HK-2 (cell line): Measurements from ENCODE around the gene CDK9.
A peak's percentile ranks its signal among the peaks of the same experiment; 100 is the strongest.

Experiments used
- DNase-seq: peaks from one replicate; pipeline ENCODE4 v3.0.0-alpha.2; 2018; ENCODE audit not compliant: unreplicated experiment

The CDK9 gene

GRCh38 chr9:127761491-127761956, 24.3 kb upstream of the CDK9 start:
- DNase-seq = no peak

- no peak for DNase-seq
Measured at GRCh38 chr9:127762111-127762676, 23.6 kb upstream of the CDK9 start.

- DNase-seq = no peak
Measured at GRCh38 chr9:127763918-127764384, 21.9 kb upstream of the CDK9 start.

- DNase-seq = no peak
Measured at GRCh38 chr9:127765418-127765817, 20.4 kb upstream of the CDK9 start.

DNA sequence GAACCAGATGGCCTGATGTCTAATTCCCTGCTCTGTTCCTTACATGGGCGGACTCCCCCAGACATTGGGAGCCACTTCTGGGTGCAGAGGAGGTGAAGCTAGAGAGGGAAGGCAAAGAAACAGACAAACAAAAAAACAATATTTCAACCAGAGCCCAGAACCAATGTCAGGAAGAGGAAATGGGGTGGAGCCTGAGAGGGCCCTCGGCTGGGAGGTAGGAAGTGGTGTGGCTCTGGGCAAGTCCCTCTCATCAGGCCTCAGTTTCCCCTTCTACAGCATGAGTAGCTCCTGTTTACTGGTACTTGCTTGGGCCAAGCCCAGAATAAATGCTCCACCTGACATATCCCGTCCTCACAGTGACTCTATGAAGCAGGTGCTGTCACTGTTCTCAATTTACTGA, 18.4 kb upstream of the CDK9 start:
- DNase-seq = no peak

- no peak for DNase-seq
Measured at GRCh38 chr9:127767909-127768331, 17.9 kb upstream of the CDK9 start.

- DNase-seq = no peak
Measured at GRCh38 chr9:127768698-127769097, 17.1 kb upstream of the CDK9 start.

- no peak for DNase-seq
Measured at GRCh38 chr9:127769101-127769500, 16.7 kb upstream of the CDK9 start.

DNA sequence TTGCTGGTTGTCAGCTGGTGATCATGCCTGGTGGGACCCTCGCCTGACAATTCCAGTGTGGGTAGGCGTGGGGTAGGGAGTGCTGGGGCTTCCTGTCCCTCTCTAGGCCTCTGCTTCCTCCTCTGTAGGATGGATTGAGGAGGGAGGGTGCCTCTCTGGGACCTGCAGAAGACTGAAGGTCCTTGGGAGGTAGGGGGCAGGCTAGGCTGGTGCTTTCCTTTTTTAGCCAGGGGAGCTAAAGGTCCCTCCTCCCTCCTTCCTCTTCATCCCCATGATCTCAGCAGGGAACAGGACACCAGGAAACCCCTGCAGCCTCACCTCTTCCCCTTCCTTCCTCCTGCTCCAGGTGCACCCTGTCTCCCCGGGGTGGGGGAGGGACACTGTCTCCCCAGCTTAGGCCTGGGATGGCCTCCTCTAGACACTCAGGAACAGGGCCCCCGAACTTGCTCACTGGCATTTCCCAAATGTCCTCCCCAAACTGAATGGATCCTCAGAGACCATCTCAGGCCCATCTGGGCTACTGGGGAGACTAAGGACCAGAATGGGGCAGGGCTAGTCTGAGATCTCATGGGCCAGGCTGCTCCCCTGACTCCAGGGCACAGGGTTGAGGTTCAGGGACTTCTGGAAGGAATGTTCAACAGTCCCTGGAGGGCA, 15.8 kb upstream of the CDK9 start:
- no peak for DNase-seq

DNA sequence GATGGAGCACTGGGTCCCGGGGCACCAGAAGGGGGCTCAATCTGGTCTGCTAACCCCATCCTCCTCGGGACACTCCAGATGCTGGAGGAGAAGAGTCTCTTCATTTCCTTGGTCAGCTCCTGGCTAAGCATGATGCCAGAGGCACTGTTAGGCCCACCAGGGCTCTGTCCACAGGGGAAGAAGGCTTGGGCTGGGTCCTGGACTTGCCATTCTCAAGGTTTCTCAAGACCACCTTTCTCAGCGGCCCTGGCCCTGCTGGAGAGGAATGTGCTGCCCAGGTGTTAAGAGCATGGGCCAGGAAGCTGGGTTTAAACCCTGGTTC, 15.3 kb upstream of the CDK9 start:
- DNase-seq = no peak

- peak; percentile 99 for DNase-seq
Measured at GRCh38 chr9:127770905-127771569, 14.8 kb upstream of the CDK9 start.

DNA sequence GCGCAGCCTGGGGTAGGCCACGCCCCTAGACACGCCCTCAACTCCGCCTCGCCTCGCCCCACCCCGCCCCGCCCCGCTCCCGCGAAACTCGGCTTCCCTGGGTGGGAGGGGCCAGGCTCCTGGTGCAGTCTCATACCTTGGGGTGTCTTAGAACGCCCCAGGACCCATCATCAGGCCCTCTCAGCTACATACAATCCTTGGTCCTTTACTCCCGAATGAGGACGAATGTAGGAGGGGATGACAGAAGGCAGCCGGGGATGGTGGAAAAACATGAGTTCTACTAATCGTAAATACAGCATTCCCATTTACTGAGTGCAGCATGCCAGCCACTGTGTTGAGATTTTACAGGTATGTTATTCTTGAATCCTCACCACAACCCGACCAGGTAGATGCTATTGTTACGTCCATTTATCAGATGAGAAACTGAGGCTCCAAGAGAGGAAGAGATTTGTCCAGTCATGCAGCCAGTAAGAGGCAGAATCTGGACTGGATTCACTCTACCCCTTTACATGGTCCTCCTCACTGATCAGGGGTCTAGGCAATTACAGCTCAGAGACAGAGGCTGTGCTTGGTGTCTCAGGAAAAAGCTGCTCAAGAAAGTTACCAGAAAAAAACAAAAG, 14.2 kb upstream of the CDK9 start:
- no peak for DNase-seq

DNA sequence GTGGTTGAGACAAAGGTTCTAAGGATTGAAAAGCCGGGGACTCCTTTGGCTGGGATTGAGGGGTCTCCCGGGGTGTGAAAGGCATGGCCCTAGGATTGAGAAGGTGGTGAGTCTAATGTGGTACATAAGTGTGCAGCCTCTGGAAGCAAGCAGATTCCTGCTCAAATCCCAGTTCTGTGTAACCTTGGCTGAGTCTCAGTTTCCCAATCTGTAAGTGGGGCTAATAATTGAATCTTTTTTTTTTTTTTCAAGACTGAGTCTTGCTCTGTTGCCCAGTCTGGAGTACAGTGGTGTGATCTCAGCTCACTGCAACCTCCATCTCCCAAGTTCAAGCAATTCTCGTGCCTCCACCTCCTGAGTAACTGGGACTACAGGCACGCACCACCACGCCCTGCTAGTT, 13.2 kb upstream of the CDK9 start:
- no peak for DNase-seq

DNA sequence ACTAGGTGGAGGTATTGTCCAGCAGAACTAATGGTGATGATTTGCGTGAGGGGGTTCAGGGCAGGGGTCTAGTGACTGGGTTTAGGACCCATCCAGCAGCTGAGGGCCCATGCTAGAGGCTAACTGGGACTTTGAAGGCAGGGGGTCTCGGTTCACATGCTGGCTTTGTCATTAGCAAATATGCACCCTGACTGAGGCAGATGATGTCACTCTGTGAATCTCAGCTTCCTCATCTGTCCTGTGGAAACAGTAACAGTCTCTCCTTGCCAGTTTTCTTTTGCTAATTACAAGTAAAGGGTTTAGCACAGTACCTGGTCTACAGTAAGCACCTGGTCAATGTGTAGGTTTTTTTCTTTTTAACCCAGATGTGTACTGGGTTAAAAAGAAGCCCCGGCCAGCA, 12.6 kb upstream of the CDK9 start:
- DNase-seq = no peak

DNA sequence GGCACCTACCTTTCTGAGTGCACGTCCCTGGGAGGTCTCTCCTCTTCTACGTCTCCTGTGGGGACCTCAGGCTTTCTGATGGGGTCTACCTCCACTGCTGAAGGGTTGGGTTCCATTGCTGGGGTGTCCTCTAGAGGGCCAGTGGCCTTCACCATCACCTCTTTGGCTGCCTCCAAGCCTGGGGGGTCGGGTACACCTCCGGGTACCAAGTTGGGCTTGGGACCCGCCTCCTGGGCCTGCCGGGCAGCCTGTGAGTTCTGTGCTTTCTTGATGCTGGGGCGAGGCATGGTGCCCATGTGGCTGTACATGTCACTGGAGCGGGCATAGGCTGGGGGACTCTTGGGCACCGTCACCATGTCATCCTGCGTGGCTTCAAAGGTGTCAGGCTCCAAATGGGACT, 11.9 kb upstream of the CDK9 start:
- no peak for DNase-seq

- no peak for DNase-seq
Measured at GRCh38 chr9:127776195-127776923, 9.5 kb upstream of the CDK9 start.

DNA sequence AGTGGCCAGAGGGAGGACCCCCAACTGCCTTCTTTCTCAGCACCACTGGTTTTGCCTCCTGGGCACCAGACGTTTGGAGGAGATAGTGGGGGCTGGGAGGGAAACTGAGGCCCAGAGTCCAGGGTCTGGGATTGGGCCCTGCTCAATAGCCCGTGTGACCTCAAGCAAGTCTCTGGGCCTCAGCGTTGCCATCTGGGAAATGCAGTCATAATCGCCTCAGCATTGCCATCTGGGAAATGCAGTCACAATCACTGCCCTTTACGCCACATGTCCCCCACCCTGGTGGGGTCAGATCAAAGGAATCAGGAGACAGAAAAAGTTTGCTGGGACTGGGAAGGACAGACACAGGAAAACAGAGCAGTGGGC, 8.9 kb upstream of the CDK9 start:
- no peak for DNase-seq

- no peak for DNase-seq
Measured at GRCh38 chr9:127777368-127777980, 8.4 kb upstream of the CDK9 start.

GRCh38 chr9:127778280-127779135, 7.3 kb upstream of the CDK9 start, which contains the start of gene SH2D3C:
Gene SH2D3C (minus strand): TSS chr9:127778666. CDS start chr9:127778627, 39 bp downstream.
- no peak for DNase-seq

GRCh38 chr9:127779136-127779981, 6.5 kb upstream of the CDK9 start:
- DNase-seq = no peak
